HepG2 (cell line): Measurements from ENCODE around the gene NPHP4. TPM values are rescaled to one million over a fixed set of nuclear protein-coding genes. Genes with fewer than 3 reads are reported as not detected.

Experiments
- ATAC-seq: fragments of 200-7000 bp; cut with Tn5 transposase; 3 replicates; pipeline ENCODE4 v1.9.1; 2020; ENCODE audit warnings: mild to moderate bottlenecking, moderate library complexity
- BruUV-seq: library from RNA; stranded (reverse); fragments of 400-500 nt; replicated peaks from 2 replicates; lab custom pipeline; 2021; lab: Mats Ljungman, UMichigan
- CTCF ChIA-PET: fragments of 300-600 bp; formaldehyde crosslinking; extraction: SDS; loops from one replicate; lab custom pipeline; 2021; ENCODE audit warnings: low total read pairs, inconsistent platforms, low intra/inter-chr PET ratio; lab: Yijun Ruan, JAX
- POLR2A ChIA-PET: fragments of 350-600 bp; sonication (Branson Sonifier 250); formaldehyde crosslinking; loops from one replicate; lab custom pipeline; 2020; ENCODE audit warnings: antibody characterized with exemption, inconsistent platforms; lab: Yijun Ruan, JAX
- DNase-seq: peaks from one replicate; pipeline ENCODE4 v3.0.0-alpha.2; 2015; ENCODE audit warnings: low spot score
- FAIRE-seq: peaks from 3 replicates; lab custom pipeline; 2011; peaks lifted over from hg19 to GRCh38; lab: Jason Lieb, UNC
- H2AFZ ChIP-seq: one replicate; pipeline ENCODE4 v1.6.1; 2011; ENCODE audit warnings: low read length, inconsistent platforms
- H3K27ac ChIP-seq: fragments of 300-600 bp; 3 replicates; pipeline ENCODE4 v1.8.0; 2011; ENCODE audit warnings: mixed run types, mild to moderate bottlenecking, mixed read lengths, low read length, inconsistent platforms; ENCODE audit not compliant: insufficient read depth; ENCODE audit errors: extremely low read length
- H3K27me3 ChIP-seq, 2 experiments: fragments of 200-600 bp in 1 of 2; 2 replicates in 1 of 2; 3 replicates in 1 of 2; pipeline versions ENCODE4 v1.6.0 to v1.8.0; 2011; ENCODE audit warnings: low read length in 2 of 2, mild to moderate bottlenecking in 2 of 2, moderate library complexity in 2 of 2, inconsistent platforms in 1 of 2; ENCODE audit not compliant: insufficient read depth in 2 of 2, control insufficient read depth in 1 of 2
- H3K36me3 ChIP-seq, 2 experiments: fragments of 200-600 bp in 1 of 2; replicated peaks in 1 of 2; 2 replicates in 1 of 2; 3 replicates in 1 of 2; pipeline versions ENCODE4 v1.5.1 to v1.8.0; 2011; ENCODE audit warnings: low read length in 2 of 2, inconsistent platforms in 1 of 2; ENCODE audit not compliant: insufficient read depth in 2 of 2, control insufficient read depth in 1 of 2
- H3K4me1 ChIP-seq: 2 replicates; pipeline ENCODE4 v1.5.1; 2012; ENCODE audit warnings: low read length, inconsistent platforms; ENCODE audit not compliant: insufficient read depth
- H3K4me2 ChIP-seq: 2 replicates; pipeline ENCODE4 v1.6.0; 2011; ENCODE audit warnings: low read depth, low read length, inconsistent platforms
- H3K4me3 ChIP-seq, 3 experiments: fragments of 200-600 bp in 1 of 3; sonication (generic), shearing (Covaris generic) in 1 of 3; replicated peaks in 1 of 3; 2 replicates each; pipeline ENCODE4 v1.5.1; 2011 to 2016; ENCODE audit warnings: low read length in 3 of 3, inconsistent platforms in 2 of 3, low read depth in 2 of 3, mild to moderate bottlenecking in 2 of 3, control low read depth in 1 of 3, mixed read lengths in 1 of 3; ENCODE audit not compliant: insufficient read depth in 1 of 3
- H3K79me2 ChIP-seq: one replicate; pipeline ENCODE4 v1.6.1; 2011; ENCODE audit warnings: low read length, inconsistent platforms; ENCODE audit not compliant: insufficient read depth
- H3K9ac ChIP-seq: 2 replicates; pipeline ENCODE4 v1.6.0; 2011; ENCODE audit warnings: mild to moderate bottlenecking, low read depth, low read length, inconsistent platforms; ENCODE audit not compliant: insufficient read depth
- H3K9me3 ChIP-seq: 2 replicates; pipeline ENCODE4 v1.5.1; 2012; ENCODE audit warnings: mild to moderate bottlenecking, low read length
- H4K20me1 ChIP-seq: 2 replicates; pipeline ENCODE4 v1.6.0; 2011; ENCODE audit warnings: inconsistent platforms, mild to moderate bottlenecking, low read length, moderate library complexity; ENCODE audit not compliant: insufficient read depth
- BHLHE40 ChIP-seq: IDR thresholded peaks from 2 replicates; pipeline ENCODE4 v1.6.1; 2011; ENCODE audit warnings: low read length, improper control_type of control experiment
- TP53 ChIP-seq: sonication (generic); formaldehyde crosslinking; conservative IDR thresholded peaks from 2 replicates; pipeline ENCODE4 v1.4.0; 2020; ENCODE audit warnings: missing genetic modification reagents
- WGBS: methylation state at CpG from one replicate; pipeline ENCODE4 v1.1.6; 2017; ENCODE audit warnings: low lambda C conversion rate; 5-methylcytosine and 5-hydroxymethylcytosine counted together
- in situ Hi-C: cut with HindIII; loops from 2 replicates; pipeline ENCODE4 v1.10.0; 2017; ENCODE audit warnings: low pct_unique_long_range_greater_than_20kb; ENCODE audit not compliant: extremely low pct_ligation_motif_present
- intact Hi-C: fragments of 100-400 bp; cut with micrococcal nuclease; formaldehyde crosslinking; loops from one replicate; pipeline ENCODE4 v1.10.0; 2022; ENCODE audit not compliant: unreplicated experiment
- polyA plus RNA-seq, 8 experiments: library from polyadenylated mRNA; depleted of rRNA in 3 of 8; stranded (reverse) in 7 of 8; unstranded in 1 of 8; fragments of >200 nt; fragmentation: Illumina TruSeq in 4 of 8; extraction: Trizol in 4 of 8; gene quantifications; 2 replicates each; pipeline versions ENCODE4 v1.2.1 to v1.2.3, GENCODE V29; 2011 to 2016; ENCODE audit warnings: low read depth in 4 of 8, missing spikeins in 1 of 8, mixed read lengths in 1 of 8; ENCODE audit not compliant: insufficient read depth in 1 of 8
- total RNA-seq, 5 experiments: library from RNA; depleted of rRNA; stranded (reverse); fragments of >200 nt; fragmentation: Illumina TruSeq; extraction: Trizol; gene quantifications; 2 replicates each; pipeline ENCODE4 v1.2.3, GENCODE V29; 2016; ENCODE audit warnings: low read depth in 1 of 5
- TF ChIP-seq, protein P1 (sequence below): sonication (generic); formaldehyde crosslinking; IDR thresholded peaks from 2 replicates; pipeline ENCODE4 v1.5.0; 2020; ENCODE audit warnings: missing genetic modification reagents
- TF ChIP-seq, protein P2 (sequence below), 2 experiments: sonication (generic) in 1 of 2; formaldehyde crosslinking in 1 of 2; IDR thresholded peaks; 2 replicates each; pipeline versions ENCODE4 v1.6.1 to v1.9.0; 2014 to 2022; ENCODE audit warnings: antibody characterized with exemption in 1 of 2, borderline replicate concordance in 1 of 2, inconsistent platforms in 1 of 2, low read depth in 1 of 2, missing genetic modification reagents in 1 of 2

NPHP4 gene
- total and polyA plus RNA-seq, 2 of the 13 experiments (the other 11 are each of a cell fraction or from before 2014, with no cell fraction given): 4.4 to 6.8 TPM

DNA sequence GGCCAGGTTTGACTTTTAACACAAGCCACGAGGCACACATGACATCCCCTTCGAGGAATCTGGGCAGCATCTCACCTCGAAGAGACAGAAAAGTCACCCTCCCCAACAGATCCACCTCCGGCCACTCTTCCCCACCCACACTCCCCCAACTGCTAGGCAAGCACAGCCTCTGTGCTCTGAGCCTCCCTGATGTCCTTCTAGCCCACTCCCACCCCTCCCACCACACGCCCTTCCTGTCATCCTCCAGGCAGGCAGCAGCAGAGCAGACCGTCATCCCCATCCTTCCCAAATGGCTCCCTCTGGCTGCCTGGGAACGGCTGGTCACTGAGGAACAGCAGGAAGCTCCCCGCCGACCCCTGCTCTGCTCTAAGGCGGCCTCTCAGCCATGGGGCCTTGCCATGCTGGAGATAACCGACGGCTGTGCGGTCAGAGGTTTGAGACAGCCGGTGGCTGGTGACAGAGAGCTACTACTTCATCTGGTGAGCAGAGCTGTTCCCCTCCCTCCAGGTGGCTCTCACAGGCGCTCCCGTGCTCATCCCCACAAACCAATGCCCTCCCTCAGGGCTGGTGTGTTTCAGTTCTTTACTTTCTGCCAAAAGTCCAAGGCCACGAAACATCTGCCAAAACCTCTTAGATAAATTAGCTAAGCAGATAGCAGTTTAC lies 25.6 kb downstream of the NPHP4 start (continued):
- TF ChIP-seq, protein P1, sequence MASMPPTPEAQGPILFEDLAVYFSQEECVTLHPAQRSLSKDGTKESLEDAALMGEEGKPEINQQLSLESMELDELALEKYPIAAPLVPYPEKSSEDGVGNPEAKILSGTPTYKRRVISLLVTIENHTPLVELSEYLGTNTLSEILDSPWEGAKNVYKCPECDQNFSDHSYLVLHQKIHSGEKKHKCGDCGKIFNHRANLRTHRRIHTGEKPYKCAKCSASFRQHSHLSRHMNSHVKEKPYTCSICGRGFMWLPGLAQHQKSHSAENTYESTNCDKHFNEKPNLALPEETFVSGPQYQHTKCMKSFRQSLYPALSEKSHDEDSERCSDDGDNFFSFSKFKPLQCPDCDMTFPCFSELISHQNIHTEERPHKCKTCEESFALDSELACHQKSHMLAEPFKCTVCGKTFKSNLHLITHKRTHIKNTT: no peak
- TF ChIP-seq BHLHE40 (no peak), TP53 (CRISPR knock-in tag) (no peak)

DNA sequence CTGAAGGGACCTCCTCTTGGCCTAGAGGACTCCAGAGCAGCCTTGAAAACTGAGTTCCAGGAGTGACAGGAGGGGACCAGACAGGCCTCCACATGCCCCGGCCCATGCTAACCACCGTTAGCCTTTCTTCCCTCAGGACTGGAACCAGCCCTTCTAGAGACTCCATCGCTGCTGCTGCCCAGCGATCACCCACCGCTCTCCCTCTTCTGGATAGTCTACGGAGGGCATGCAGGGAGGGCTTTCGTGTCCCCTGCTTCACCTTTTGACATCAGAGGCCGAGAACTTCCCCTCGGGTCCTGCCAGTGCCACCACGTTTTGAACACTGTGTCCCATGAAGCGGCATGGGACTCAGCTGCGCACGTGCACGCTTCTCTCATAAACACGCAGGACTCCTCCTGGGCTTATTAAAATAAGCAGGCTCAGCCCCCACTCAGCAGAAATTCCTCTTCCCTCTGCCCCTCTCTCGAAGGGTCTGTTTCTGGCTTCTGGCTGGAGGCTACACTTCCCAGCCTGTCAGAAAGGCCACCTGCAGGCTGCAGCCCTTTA lies 26.6 kb downstream of the NPHP4 start:
- intact Hi-C loops: no loop called here
- Histone ChIP-seq H2AFZ (no peak overlapping the region), H3K4me3 (no peak overlapping the region), H3K27ac (no peak overlapping the region), H4K20me1 (no peaks in the 10 kb centered on the region), H3K27me3 (no peaks in the 10 kb centered on the region; a peak in 1 of 5 replicates), H3K4me2 (no peak overlapping the region), H3K9me3 (no peaks in the 10 kb centered on the region), H3K9ac (no peak overlapping the region), H3K36me3 (peaks cover 11 to 56% of the 10 kb centered on the region in 2 experiments), H3K79me2 (no peaks in the 10 kb centered on the region), H3K4me1 (peaks cover 14% of the 10 kb centered on the region)
- FAIRE-seq (no peak), DNase-seq (no peak), ATAC-seq (no peak)
- in situ Hi-C loops: loop anchor here (5.0 kb wide), 1 partner anchor 48 kb away; no protein-coding TSS in a partner anchor
- POLR2A ChIA-PET: no interaction called here
- BruUV-seq: no TSS peak
- WGBS: 94% methylated on average over 16 of the region's 16 CpGs
- TF ChIP-seq, protein P2, sequence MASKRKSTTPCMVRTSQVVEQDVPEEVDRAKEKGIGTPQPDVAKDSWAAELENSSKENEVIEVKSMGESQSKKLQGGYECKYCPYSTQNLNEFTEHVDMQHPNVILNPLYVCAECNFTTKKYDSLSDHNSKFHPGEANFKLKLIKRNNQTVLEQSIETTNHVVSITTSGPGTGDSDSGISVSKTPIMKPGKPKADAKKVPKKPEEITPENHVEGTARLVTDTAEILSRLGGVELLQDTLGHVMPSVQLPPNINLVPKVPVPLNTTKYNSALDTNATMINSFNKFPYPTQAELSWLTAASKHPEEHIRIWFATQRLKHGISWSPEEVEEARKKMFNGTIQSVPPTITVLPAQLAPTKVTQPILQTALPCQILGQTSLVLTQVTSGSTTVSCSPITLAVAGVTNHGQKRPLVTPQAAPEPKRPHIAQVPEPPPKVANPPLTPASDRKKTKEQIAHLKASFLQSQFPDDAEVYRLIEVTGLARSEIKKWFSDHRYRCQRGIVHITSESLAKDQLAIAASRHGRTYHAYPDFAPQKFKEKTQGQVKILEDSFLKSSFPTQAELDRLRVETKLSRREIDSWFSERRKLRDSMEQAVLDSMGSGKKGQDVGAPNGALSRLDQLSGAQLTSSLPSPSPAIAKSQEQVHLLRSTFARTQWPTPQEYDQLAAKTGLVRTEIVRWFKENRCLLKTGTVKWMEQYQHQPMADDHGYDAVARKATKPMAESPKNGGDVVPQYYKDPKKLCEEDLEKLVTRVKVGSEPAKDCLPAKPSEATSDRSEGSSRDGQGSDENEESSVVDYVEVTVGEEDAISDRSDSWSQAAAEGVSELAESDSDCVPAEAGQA (IDR thresholded peaks at IDR 0.05; ENCODE audit: low read depth): no peak
- TF ChIP-seq, protein P2 (CRISPR knock-in tag; IDR thresholded peaks at IDR 0.05; ENCODE audit: borderline replicate concordance): no peak
- CTCF ChIA-PET: no interaction called here
